ENCODE results near the gene EPHB1.

DNA sequence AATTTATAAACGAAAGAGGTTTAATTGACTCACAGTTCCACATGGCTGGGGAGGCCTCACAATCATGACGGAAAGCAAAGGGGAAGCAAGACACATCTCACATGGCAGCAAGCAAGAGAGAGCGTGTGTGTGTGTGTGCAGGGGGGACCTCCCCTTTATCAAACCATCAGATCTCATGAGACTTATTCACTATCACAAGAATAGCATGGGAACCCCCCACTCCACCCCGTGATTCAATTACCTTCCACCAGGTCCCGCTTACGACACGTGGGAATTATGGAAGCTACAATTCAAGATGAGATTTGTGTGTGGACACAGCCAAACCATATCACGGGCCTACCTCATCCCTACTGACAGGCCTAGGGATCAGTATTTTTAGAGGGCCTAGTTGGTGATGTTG, 3.1 kb upstream of the EPHB1 start:
- TF ChIP-seq EP300 (IDR thresholded peaks at IDR 0.05) = no peak
- TF ChIP-seq CTCF (IDR thresholded peaks at IDR 0.05) = no peak
- TF ChIP-seq POLR2A (IDR thresholded peaks at IDR 0.05) = no peak
